HepG2 (cell line): ENCODE results near the gene DPM2. TPM values are rescaled to one million over a fixed set of nuclear protein-coding genes. Genes with fewer than 3 reads are reported as not detected.

Source experiments
- FOXC1 ChIP-seq: sonication (generic); formaldehyde crosslinking; IDR thresholded peaks from 2 replicates; pipeline ENCODE4 v1.8.0; 2022; ENCODE audit warnings: mild to moderate bottlenecking, missing genetic modification reagents, borderline replicate concordance
- FOXJ3 ChIP-seq: sonication (generic); formaldehyde crosslinking; IDR thresholded peaks from 2 replicates; pipeline ENCODE4 v1.4.0; 2020; ENCODE audit warnings: missing genetic modification reagents, mild to moderate bottlenecking, borderline replicate concordance
- GTF3A ChIP-seq: sonication (generic); formaldehyde crosslinking; conservative IDR thresholded peaks from 2 replicates; pipeline ENCODE4 v1.4.0; 2020; ENCODE audit warnings: mild to moderate bottlenecking, missing genetic modification reagents
- HNF1A ChIP-seq, 2 experiments: sonication (generic) in 1 of 2; formaldehyde crosslinking in 1 of 2; IDR thresholded peaks; 2 replicates each; pipeline versions ENCODE4 v1.4.0 to v1.6.1; 2016 to 2020; ENCODE audit warnings: borderline replicate concordance in 1 of 2, low read depth in 1 of 2, mild to moderate bottlenecking in 1 of 2, missing genetic modification reagents in 1 of 2
- HNF1B ChIP-seq: sonication (generic); formaldehyde crosslinking; IDR thresholded peaks from 2 replicates; pipeline ENCODE4 v1.5.1; 2020; ENCODE audit warnings: mild to moderate bottlenecking, moderate library complexity, missing genetic modification reagents
- KLF6 ChIP-seq: IDR thresholded peaks from 2 replicates; pipeline ENCODE4 v1.8.0; 2016; ENCODE audit warnings: missing biosample characterization, missing genetic modification reagents
- MAX ChIP-seq: IDR thresholded peaks from 2 replicates; pipeline ENCODE4 v1.6.1; 2012; ENCODE audit warnings: inconsistent platforms
- MTA1 ChIP-seq: sonication (generic); formaldehyde crosslinking; IDR thresholded peaks from 2 replicates; pipeline ENCODE4 v1.4.0; 2020; ENCODE audit warnings: missing genetic modification reagents, mild to moderate bottlenecking, borderline replicate concordance
- RXRA ChIP-seq: sonication (generic); formaldehyde crosslinking; IDR thresholded peaks from 2 replicates; pipeline ENCODE4 v1.5.1; 2020; ENCODE audit warnings: missing genetic modification reagents
- SP4 ChIP-seq: sonication (generic); formaldehyde crosslinking; IDR thresholded peaks from 2 replicates; pipeline ENCODE4 v1.8.1; 2023; ENCODE audit warnings: mild to moderate bottlenecking, missing genetic modification reagents
- ZFP1 ChIP-seq: IDR thresholded peaks from 2 replicates; pipeline ENCODE4 v1.6.1; 2016
- ZNF280D ChIP-seq: sonication (generic); formaldehyde crosslinking; IDR thresholded peaks from 2 replicates; pipeline ENCODE4 v1.5.1; 2020; ENCODE audit warnings: mild to moderate bottlenecking, missing genetic modification reagents
- ZNF292 ChIP-seq: sonication (generic); formaldehyde crosslinking; IDR thresholded peaks from 2 replicates; pipeline ENCODE4 v1.8.1; 2022; ENCODE audit warnings: mild to moderate bottlenecking, low read depth, missing genetic modification reagents, borderline replicate concordance
- ZNF564 ChIP-seq: sonication (generic); formaldehyde crosslinking; IDR thresholded peaks from 2 replicates; pipeline ENCODE4 v1.8.1; 2023; ENCODE audit warnings: mild to moderate bottlenecking, missing genetic modification reagents
- ZNF607 ChIP-seq: sonication (generic); formaldehyde crosslinking; IDR thresholded peaks from 2 replicates; pipeline ENCODE4 v1.5.1; 2020; ENCODE audit warnings: missing genetic modification reagents, mild to moderate bottlenecking, borderline replicate concordance
- ZNF850 ChIP-seq: sonication (generic); formaldehyde crosslinking; conservative IDR thresholded peaks from 2 replicates; pipeline ENCODE4 v1.9.0; 2021; ENCODE audit warnings: mild to moderate bottlenecking, missing genetic modification reagents
- ZSCAN30 ChIP-seq: sonication (generic); formaldehyde crosslinking; IDR thresholded peaks from 2 replicates; pipeline ENCODE4 v1.5.0; 2020; ENCODE audit warnings: mild to moderate bottlenecking, missing genetic modification reagents
- polyA plus RNA-seq, 8 experiments: library from polyadenylated mRNA; depleted of rRNA in 3 of 8; stranded (reverse) in 7 of 8; unstranded in 1 of 8; fragments of >200 nt; fragmentation: Illumina TruSeq in 4 of 8; extraction: Trizol in 4 of 8; gene quantifications; 2 replicates each; pipeline versions ENCODE4 v1.2.1 to v1.2.3, GENCODE V29; 2011 to 2016; ENCODE audit warnings: low read depth in 4 of 8, missing spikeins in 1 of 8, mixed read lengths in 1 of 8; ENCODE audit not compliant: insufficient read depth in 1 of 8
- total RNA-seq, 5 experiments: library from RNA; depleted of rRNA; stranded (reverse); fragments of >200 nt; fragmentation: Illumina TruSeq; extraction: Trizol; gene quantifications; 2 replicates each; pipeline ENCODE4 v1.2.3, GENCODE V29; 2016; ENCODE audit warnings: low read depth in 1 of 5

Gene DPM2
- total and polyA plus RNA-seq, 2 of the 13 experiments (the other 11 are each of a cell fraction or from before 2014, with no cell fraction given) = 24.8 to 35.3 TPM

- TF ChIP-seq HNF1A (IDR thresholded peaks at IDR 0.05; ENCODE audit: low read depth) (no peak), HNF1A (CRISPR knock-in tag; IDR thresholded peaks at IDR 0.05; ENCODE audit: borderline replicate concordance) (0 out of 2 replicates have a peak, but pooled peaks have one; percentile 25), MTA1 (CRISPR knock-in tag) (0 out of 2 replicates have a peak, but pooled peaks have one; percentile 9), ZSCAN30 (no peak), HNF1B (CRISPR knock-in tag) (peak; percentile 23; the same call in 1 of the 2 replicates), RXRA (CRISPR knock-in tag) (0 out of 2 replicates have a peak, but pooled peaks have one; percentile 15), FOXJ3 (no peak), KLF6 (CRISPR knock-in tag) (no peak), ZFP1 (CRISPR knock-in tag) (no peak), FOXC1 (CRISPR knock-in tag) (no peak), GTF3A (0 out of 2 replicates have a peak, but pooled peaks have one; percentile 39), ZNF564 (0 out of 2 replicates have a peak, but pooled peaks have one; percentile 12), ZNF292 (CRISPR knock-in tag) (peak; percentile 30; the same call in 1 of the 2 replicates), ZNF850 (CRISPR knock-in tag) (no peak), ZNF280D (CRISPR knock-in tag) (no peak; the same call in 1 of the 2 replicates), ZNF607 (CRISPR knock-in tag) (peak; percentile 38; the same call in 1 of the 2 replicates), SP4 (CRISPR knock-in tag) (0 out of 2 replicates have a peak, but pooled peaks have one; percentile 11), MAX (peak; percentile 10; the same call in 1 of the 2 replicates)
Measured at GRCh38 chr9:127979333-127980059, 41.8 kb upstream of the DPM2 start (continued).
